Globus pallidus (tissue), 1 donor: ENCODE measurements around the gene NEDD4L.
"Not testable (repeated sequence)": the region's sequence is repeated elsewhere in the genome, so short reads cannot be mapped to it uniquely, and the experiment has no call there.

ENCODE experiments used
- DNase-seq: peaks from one replicate; pipeline ENCODE4 v3.0.0-alpha.2; 2015; ENCODE audit warnings: low spot score

The NEDD4L gene

GRCh38 chr18:58267493-58267892 is 223.5 kb downstream of the NEDD4L start:
- DNase-seq, result no peak

GRCh38 chr18:58268849-58269248 is 224.8 kb downstream of the NEDD4L start:
- DNase-seq, result no peak

GRCh38 chr18:58269931-58270330 is 225.9 kb downstream of the NEDD4L start:
- no peak for DNase-seq

GRCh38 chr18:58270396-58270795 is 226.4 kb downstream of the NEDD4L start:
- DNase-seq, result no peak

GRCh38 chr18:58271770-58272169 is 227.7 kb downstream of the NEDD4L start:
- no peak for DNase-seq

- no peak for DNase-seq
Observed at GRCh38 chr18:58272209-58272608, 228.2 kb downstream of the NEDD4L start.

GRCh38 chr18:58272779-58273435 is 228.9 kb downstream of the NEDD4L start:
- no peak for DNase-seq

GRCh38 chr18:58275176-58275575 is 231.2 kb downstream of the NEDD4L start:
- DNase-seq, result no peak

GRCh38 chr18:58276789-58277739 is 233.0 kb downstream of the NEDD4L start:
- DNase-seq, result no peak

GRCh38 chr18:58279504-58280175 is 235.6 kb downstream of the NEDD4L start:
- no peak for DNase-seq

- no peak for DNase-seq
Observed at GRCh38 chr18:58280191-58280590, 236.2 kb downstream of the NEDD4L start.

- DNase-seq, result not testable (repeated sequence)
Observed at GRCh38 chr18:58282872-58283271, 238.8 kb downstream of the NEDD4L start.

- DNase-seq, result no peak
Observed at GRCh38 chr18:58284699-58285448, 240.8 kb downstream of the NEDD4L start.

GRCh38 chr18:58285449-58286130 is 241.6 kb downstream of the NEDD4L start:
- no peak for DNase-seq

GRCh38 chr18:58286632-58287352 is 242.8 kb downstream of the NEDD4L start:
- no peak for DNase-seq

GRCh38 chr18:58287353-58288274 is 243.6 kb downstream of the NEDD4L start:
- DNase-seq, result peak; percentile 18

GRCh38 chr18:58288921-58289797 is 245.1 kb downstream of the NEDD4L start:
- DNase-seq, result no peak

GRCh38 chr18:58290116-58290695 is 246.2 kb downstream of the NEDD4L start:
- DNase-seq, result no peak
